Chondrocyte (in vitro differentiated cells): ENCODE data around the gene ZNF664. TPM values are rescaled to one million over a fixed set of nuclear protein-coding genes. Genes with fewer than 3 reads are reported as not detected.

Source experiments
- DNase-seq: peaks from one replicate; pipeline ENCODE4 v3.0.0; 2021; ENCODE audit warnings: mixed read lengths, low spot score
- H3K27ac Mint-ChIP-seq: one replicate; pipeline ENCODE4 v1.8.0; 2021; ENCODE audit warnings: mild to moderate bottlenecking, moderate library complexity, mixed read lengths; ENCODE audit not compliant: unreplicated experiment
- H3K27me3 Mint-ChIP-seq: 2 replicates; pipeline ENCODE4 v1.8.0; 2021; ENCODE audit warnings: low read depth, mixed read lengths
- H3K36me3 Mint-ChIP-seq: 2 replicates; pipeline ENCODE4 v1.8.0; 2021; ENCODE audit warnings: low read depth, mixed read lengths
- H3K4me1 Mint-ChIP-seq: 2 replicates; pipeline ENCODE4 v1.8.0; 2021; ENCODE audit warnings: low read depth, mild to moderate bottlenecking, mixed read lengths
- H3K4me3 Mint-ChIP-seq: one replicate; pipeline ENCODE4 v1.8.0; 2021; ENCODE audit warnings: mild to moderate bottlenecking, moderate library complexity, mixed read lengths; ENCODE audit not compliant: unreplicated experiment
- H3K9me3 Mint-ChIP-seq: 2 replicates; pipeline ENCODE4 v1.8.0; 2021; ENCODE audit warnings: low read depth, mixed read lengths
- CTCF ChIP-seq: fragments of 200-600 bp; sonication (generic); IDR thresholded peaks from 2 replicates; pipeline ENCODE4 v1.5.0; 2021; ENCODE audit warnings: antibody characterized with exemption, mild to moderate bottlenecking, moderate library complexity
- total RNA-seq: library from RNA; stranded (reverse); gene quantifications from 3 replicates; pipeline ENCODE4 v1.2.1, GENCODE V29; 2021

Gene ZNF664
- total RNA-seq, 1 donor from 2014 or later = 88.0 TPM

DNA sequence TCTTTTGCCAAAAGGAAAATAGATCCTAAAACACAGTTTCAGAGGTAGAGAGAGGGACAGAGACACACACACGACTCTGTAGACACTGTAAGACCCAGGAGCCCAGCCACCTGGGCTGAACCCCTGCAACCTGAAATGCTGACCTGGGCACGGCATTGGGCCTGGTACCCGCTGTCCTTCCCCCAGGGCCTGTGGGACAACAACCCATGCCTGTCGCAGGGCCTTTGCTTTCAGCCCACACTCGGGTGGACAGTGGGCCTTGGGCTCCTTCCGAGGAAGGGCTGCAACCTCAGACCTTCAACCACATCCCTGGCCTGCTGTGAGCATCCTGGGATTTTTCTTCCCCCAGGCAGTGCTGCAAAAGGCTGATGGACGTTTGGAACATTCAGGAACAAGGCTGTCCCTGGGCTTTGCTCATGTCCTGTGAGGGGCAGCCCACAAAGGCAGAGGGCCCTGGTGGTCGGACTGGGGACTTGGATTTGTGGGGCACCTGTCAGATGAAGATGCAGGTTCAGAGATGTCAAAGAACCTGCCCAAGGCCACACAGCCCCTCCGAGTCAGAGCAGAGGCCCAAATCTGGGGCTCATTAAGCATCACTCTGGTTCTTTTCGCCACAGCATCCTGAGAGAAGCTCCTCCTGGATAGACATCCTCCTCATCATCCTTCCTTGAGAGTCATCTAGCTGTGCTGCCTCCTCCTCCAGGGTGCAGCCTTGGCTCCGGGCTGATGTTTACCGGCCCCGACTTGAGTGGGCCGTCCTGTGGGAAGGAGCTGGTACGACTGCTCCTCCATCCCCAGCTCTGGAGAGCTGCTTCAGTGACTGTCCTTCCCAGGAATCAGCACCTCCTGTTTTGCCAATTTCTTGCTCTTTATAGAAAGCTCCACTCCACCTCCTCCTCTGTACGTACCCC lies 33.0 kb upstream of the ZNF664 start:
- DNase-seq = no peak
- Mint-ChIP-seq H3K27me3 (no peaks in the 10 kb centered on the region), H3K4me1 (peaks cover 51% of the 10 kb centered on the region), H3K4me3 (no peak overlapping the region), H3K27ac (no peak overlapping the region), H3K36me3 (peaks cover 46% of the 10 kb centered on the region), H3K9me3 (peaks cover 4% of the 10 kb centered on the region)
- no peak for TF ChIP-seq CTCF

DNA sequence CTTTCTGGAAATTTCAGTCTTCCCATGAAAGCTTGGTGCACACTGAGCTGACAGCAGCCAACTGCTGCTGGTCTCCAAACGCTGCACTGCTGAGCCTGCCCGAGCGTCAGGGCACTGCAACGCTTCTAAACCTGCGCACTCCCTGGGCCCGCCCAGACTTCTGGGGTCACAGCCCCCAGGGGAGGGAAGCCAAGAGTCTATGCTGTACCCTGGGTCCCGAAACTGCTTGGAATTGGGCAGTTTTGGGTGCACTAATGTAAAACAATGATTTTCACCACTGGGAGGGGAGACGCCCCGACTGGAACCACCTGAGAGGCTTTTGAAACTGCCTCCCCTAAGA lies 32.4 kb upstream of the ZNF664 start:
- no peak for TF ChIP-seq CTCF
- peaks cover 4% of the 10 kb centered on the region for H3K9me3 Mint-ChIP-seq
- H3K36me3 Mint-ChIP-seq = peaks cover 45% of the 10 kb centered on the region
- no peak overlapping the region for H3K4me3 Mint-ChIP-seq
- no peak overlapping the region for H3K27ac Mint-ChIP-seq
- H3K27me3 Mint-ChIP-seq = no peaks in the 10 kb centered on the region
- peaks cover 55% of the 10 kb centered on the region for H3K4me1 Mint-ChIP-seq
- no peak for DNase-seq

- no peak for TF ChIP-seq CTCF
- peak overlapping the region; percentile 78 for H3K27ac Mint-ChIP-seq
- H3K9me3 Mint-ChIP-seq = peaks cover 4% of the 10 kb centered on the region
- H3K27me3 Mint-ChIP-seq = no peaks in the 10 kb centered on the region
- H3K4me1 Mint-ChIP-seq = peaks cover 58% of the 10 kb centered on the region
- no peak for DNase-seq
- H3K36me3 Mint-ChIP-seq = peaks cover 44% of the 10 kb centered on the region
- H3K4me3 Mint-ChIP-seq = no peak overlapping the region
Observed at GRCh38 chr12:123941000-123941399, 32.0 kb upstream of the ZNF664 start.

- Mint-ChIP-seq H3K4me1 (peaks cover 58% of the 10 kb centered on the region), H3K27ac (peak overlapping the region; percentile 78), H3K36me3 (peaks cover 38% of the 10 kb centered on the region), H3K27me3 (no peaks in the 10 kb centered on the region), H3K9me3 (peaks cover 4% of the 10 kb centered on the region), H3K4me3 (peak overlapping the region; percentile 26)
- no peak for TF ChIP-seq CTCF
- no peak for DNase-seq
Observed at GRCh38 chr12:123941624-123942237, 31.3 kb upstream of the ZNF664 start.

DNA sequence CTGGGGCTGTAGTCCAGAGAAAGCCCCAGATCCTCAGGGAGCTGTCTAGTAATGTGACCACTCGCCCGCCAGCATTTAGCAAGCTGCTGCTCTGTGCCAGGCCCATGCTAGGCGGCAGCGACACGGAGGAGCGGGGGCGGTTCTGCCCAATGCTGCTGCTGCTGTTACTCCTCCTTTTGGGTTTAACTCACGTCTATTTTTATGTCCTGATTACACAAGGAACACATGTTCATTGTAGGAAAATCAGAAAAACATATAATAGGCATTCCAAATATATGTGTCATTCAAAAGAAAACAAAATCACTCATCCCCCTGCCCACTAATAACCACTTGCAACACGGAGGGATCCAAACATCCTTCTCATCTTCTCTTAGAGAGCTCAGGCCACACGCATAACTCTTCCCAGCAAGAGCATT lies 30.8 kb upstream of the ZNF664 start:
- Mint-ChIP-seq H3K27ac (peak overlapping the region; percentile 78), H3K9me3 (peaks cover 4% of the 10 kb centered on the region), H3K4me1 (peaks cover 58% of the 10 kb centered on the region), H3K4me3 (peak overlapping the region; percentile 26), H3K36me3 (peaks cover 37% of the 10 kb centered on the region), H3K27me3 (no peaks in the 10 kb centered on the region)
- DNase-seq = no peak
- no peak for TF ChIP-seq CTCF
